GM18951 (cell line): ENCODE results near the gene MAML3.

Experiments
- POLR2A ChIP-seq: IDR thresholded peaks from 4 replicates; pipeline ENCODE4 v1.6.1; 2011; ENCODE audit warnings: mild to moderate bottlenecking; ENCODE audit not compliant: insufficient read length, insufficient read depth; ENCODE audit errors: extremely low read depth
- in situ Hi-C: fragments of 300-500 bp; cut with MboI; formaldehyde crosslinking; loops from one replicate; pipeline ENCODE4 v1.12.0; 2022; ENCODE audit warnings: low sequenced_read_pairs, mixed read lengths, inconsistent platforms; ENCODE audit not compliant: unreplicated experiment

Gene MAML3

GRCh38 chr4:139913398-139913990 lies 240.5 kb downstream of the MAML3 start:
- in situ Hi-C loops = no loop called here

DNA sequence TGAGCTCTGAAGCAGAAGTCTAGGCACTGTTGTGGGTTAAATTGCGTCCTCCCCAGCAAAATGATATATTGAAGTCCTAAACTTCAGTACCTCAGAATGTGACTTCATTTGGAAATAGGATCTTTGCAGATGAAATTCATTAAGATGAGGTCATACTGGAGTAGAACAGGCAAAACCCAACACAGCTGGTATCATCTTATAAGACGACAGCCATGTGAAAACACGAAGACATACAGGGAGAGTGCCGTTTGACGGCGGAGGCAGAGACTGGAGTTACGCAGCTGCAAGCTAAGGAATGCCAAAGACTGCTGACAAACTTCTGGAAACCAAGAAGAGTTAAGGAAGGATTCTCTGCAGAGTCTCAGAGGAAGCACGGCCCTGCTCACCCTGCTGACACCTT lies 241.5 kb downstream of the MAML3 start:
- no peak for TF ChIP-seq POLR2A
- in situ Hi-C loops = no loop called here

More at GRCh38 chr4:139913398-139913990, 240.5 kb downstream of the MAML3 start:
- TF ChIP-seq POLR2A = no peak

DNA sequence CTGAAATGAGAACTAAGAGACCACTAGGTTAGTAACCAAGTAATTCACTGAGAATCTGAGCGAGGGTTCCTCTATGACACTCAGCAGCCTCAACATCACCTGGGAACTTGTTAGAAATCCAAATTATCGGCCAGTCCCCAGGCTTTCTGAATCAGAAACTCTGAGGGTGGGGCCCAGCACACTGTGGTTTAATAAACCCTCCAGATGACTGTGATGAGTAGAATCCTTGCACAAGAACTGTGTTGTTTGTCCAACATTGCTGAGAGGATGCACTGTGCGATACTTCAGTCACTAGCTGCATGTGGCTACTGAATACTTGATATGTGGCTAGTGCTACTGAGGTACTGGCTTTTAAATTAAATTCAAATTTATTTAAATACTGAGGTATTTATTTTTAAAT lies 243.9 kb downstream of the MAML3 start:
- TF ChIP-seq POLR2A = no peak
- in situ Hi-C loops = no loop called here

- TF ChIP-seq POLR2A = no peak
- in situ Hi-C loops = no loop called here
Observed at GRCh38 chr4:139908636-139909437, 245.1 kb downstream of the MAML3 start.

DNA sequence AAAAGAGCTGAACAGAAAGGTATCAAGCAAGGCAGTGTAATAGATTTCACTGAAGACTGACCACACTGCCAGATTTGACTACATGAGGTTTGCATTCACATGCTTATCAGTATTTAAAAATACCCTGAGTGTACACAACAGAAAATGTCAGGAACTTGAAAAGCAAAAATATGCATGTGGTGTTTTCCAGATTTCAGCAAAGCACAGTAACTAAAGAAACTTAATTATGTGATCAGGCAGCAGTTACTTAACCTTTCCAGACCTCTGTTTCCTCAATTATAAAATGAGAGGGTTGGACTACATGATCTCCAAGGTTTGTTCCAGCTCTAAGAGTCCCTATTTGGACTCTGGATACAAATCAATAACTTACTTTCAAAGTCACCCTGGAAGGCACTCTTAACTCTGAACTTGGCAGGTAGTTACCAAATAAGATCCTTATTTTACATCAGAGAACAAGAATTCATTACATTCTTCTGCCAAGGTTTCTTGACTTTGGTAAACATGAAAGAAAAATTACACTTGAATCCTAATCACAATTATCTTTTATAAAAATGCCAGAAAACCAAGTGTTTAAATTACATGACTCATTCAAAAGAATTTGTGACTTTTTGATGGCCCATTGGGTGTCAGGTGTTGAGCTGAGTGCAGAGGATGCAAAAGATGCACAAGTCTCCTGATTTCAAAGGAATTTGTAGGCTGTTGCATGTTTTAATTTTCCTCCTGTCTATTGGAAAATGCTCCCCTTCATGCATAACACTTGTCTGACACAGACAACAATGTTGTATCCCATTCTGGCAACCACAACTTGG lies 246.8 kb downstream of the MAML3 start:
- in situ Hi-C loops = no loop called here
- no peak for TF ChIP-seq POLR2A

- TF ChIP-seq POLR2A = no peak
- in situ Hi-C loops = no loop called here
Observed at GRCh38 chr4:139905489-139905888, 248.5 kb downstream of the MAML3 start.

- TF ChIP-seq POLR2A = no peak
- in situ Hi-C loops = no loop called here
Observed at GRCh38 chr4:139904406-139904805, 249.6 kb downstream of the MAML3 start.

DNA sequence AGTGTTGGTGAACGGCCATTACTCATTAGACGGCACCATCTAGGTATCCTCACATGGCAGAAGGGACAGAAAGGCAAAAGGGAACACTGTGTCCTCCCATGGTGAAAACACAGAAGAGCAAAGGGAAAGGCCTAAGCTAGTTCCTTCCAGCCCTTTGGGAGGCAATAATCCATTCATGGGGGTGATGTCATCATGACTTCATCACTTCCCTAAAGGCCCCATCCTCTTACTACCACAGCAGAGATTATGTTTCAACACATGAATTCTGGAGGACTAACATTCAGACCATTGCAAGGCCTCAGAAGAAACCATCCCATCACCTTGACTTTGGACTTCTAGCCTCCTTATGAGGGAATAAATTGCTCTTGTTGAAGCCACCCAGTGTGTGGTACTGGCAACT lies 250.1 kb downstream of the MAML3 start:
- in situ Hi-C loops = no loop called here
- TF ChIP-seq POLR2A = no peak

DNA sequence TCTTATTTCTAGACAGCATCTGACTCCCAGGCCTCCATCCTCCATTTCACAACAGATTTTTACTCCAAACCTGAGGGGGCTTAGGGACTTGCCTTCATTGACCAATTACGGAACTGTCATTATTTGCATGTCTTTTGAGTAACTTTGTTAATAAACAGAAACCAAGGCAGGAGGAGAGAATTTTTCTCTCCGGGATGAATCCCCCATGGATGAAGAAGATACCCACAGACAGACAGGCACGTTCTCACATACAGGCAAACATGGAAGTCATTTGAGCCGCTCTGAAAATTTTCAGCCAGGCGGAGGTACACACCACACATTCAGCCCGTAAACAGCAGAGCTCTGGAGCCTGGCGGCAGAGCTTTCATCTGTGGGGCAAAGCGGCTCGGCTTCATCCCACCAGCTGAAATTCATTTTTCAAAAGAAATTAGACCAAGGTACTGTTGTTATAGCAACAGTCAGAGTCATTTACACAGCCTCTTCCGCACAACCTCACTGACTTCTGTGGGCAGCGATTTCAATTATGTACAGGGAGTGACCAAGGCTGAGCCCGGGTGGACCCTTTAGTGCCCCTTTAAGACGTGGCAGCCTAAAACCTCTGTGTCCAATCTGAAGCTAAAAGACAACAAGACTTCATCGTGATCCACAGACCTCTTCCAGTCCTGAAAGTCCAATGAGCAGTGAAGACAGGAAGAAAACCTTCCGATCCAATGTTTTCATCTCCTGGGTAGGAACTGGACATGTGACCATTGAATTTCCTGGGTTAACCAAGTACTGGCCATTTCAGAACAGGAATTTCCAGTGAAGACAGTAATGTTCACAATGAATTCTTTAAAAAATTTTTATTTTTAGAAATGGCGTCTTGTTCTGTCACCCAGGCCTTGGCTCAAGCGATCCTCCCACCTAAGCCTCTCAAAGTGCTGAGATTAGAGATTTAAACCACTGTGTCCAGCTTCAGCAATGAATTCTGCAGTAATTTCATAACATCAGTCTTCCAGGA lies 251.4 kb downstream of the MAML3 start:
- in situ Hi-C loops = no loop called here
- TF ChIP-seq POLR2A = no peak

DNA sequence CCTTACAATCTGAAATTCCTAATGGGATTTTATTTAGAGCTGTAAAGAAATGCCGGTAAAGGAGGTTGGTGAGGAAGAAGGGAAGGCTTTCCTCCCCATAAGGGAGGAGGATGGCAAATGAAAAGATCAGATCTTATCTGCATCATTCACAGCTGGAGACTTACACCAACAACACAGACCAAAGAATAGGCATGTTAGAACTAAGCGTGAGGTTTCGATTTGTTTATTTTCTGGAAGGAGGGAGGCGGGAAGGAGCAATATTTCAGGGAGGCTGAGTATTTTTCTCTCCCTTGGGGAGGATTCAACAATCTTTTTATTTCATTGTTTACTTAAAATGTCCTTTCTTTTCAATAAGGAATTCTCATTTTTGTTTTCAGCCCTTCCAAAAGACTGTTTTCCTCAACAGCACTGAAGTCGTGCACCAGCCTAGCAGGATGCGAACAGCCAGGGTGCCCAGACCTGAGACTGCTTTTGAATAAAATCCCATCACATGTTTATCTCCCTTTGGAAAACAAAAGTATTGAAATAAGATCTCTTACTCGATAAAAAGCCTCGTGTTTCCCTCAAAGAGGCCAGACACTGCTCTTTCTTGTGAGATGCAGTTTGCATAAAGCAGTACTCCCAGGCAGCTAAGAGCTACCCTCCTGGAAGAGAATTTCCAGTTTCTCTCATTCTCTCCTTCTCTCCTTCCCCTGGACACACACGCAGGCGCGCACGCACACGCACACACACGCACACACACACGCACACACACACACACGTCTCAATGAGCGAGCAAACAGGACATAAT lies 252.3 kb downstream of the MAML3 start:
- in situ Hi-C loops = no loop called here
- no peak for TF ChIP-seq POLR2A

DNA sequence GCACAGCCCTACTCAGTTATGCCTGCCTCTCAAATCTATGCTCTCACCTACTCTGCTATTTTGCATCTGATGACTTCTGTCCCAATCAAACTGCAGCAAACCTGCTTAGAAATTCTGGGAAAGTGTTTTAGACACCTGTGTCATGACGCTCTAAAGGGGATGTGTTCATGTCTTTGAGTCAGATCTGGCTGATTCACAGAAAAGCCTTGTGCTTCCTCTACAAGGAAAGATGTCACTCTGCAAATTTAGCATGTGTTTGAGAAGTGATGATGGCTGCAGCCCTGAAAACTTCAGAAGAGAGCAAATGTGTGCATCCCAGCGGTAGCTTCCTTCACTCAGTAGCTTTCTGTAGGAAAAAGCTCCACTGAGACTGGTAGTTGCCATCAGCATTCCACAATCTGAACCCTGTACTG lies 253.0 kb downstream of the MAML3 start:
- in situ Hi-C loops = no loop called here
- TF ChIP-seq POLR2A = no peak

DNA sequence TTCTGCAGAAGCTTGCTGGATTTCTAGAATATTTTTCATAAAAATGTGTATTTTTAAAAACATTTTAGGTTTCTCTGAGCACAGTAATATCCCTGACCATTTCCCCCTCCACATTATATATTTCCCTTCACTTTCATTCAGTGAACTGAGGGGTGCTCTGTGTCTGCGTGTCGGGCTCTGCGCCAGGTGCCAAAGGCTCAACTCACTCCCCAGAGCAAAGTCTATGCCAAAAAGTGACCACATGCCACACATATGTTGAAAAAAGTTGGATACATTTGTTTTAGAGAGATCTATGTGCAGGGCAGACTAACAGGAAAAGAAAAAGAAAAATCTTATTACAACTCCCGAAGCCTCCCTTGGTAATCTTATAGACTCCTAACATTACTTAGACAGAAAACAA lies 254.6 kb downstream of the MAML3 start:
- in situ Hi-C loops = no loop called here
- no peak for TF ChIP-seq POLR2A

- in situ Hi-C loops = no loop called here
- TF ChIP-seq POLR2A = no peak
Observed at GRCh38 chr4:139898293-139898692, 255.7 kb downstream of the MAML3 start.
